Sigmoid colon (tissue), 4 donors: Measurements from ENCODE around the gene NATD1.

ENCODE experiments used
- POLR2A ChIP-seq, 2 donors: fragments of 450-650 bp; IDR thresholded peaks; one replicate each; pipeline ENCODE4 v1.6.1; 2016; ENCODE audit warnings: antibody characterized with exemption in 2 of 2, mild to moderate bottlenecking in 2 of 2, moderate library complexity in 2 of 2
- POLR2AphosphoS5 ChIP-seq, 4 donors: sonication (generic); formaldehyde crosslinking; IDR thresholded peaks; one replicate each; pipeline ENCODE4 v1.6.1; 2017; ENCODE audit warnings: antibody characterized with exemption in 4 of 4
- TF ChIP-seq, protein P1 (sequence below), 4 experiments: fragments of 450-650 bp in 3 of 4; fragments of 200-600 bp in 1 of 4; IDR thresholded peaks; one replicate each; pipeline ENCODE4 v1.5.1; 2016 to 2019; ENCODE audit warnings: antibody characterized with exemption in 4 of 4, mild to moderate bottlenecking in 3 of 4, moderate library complexity in 2 of 4

DNA sequence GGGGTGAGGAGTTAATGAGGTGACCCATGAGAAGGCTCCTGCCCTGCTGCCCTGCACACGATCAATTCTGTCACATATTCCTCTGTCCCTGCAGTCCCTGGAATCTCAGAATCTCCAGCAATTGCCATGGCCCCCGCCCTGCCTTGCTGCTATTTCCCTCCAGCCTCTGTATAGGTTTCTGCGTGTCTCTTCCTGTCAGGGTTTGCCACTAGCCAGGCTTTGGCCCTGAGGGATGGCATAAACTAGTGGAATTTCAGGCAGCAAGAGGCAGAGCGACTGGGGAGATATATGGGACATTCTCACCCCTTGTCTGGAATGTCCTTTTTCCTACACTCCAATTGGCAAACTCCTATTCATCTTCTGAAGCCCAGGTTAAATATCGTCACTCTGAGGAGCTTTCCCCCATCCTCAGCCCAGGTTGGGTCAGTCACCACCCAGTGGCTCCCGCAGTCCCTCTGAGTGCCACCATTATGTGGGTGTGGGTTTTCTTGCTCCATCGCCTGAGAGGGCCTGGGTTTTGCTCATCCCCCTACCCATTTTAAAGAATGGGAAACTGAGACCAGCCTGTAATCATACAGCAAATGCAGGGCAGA, 15.5 kb upstream of the NATD1 start:
- no peak for TF ChIP-seq POLR2A (IDR thresholded peaks at IDR 0.05)
- TF ChIP-seq, protein P1, sequence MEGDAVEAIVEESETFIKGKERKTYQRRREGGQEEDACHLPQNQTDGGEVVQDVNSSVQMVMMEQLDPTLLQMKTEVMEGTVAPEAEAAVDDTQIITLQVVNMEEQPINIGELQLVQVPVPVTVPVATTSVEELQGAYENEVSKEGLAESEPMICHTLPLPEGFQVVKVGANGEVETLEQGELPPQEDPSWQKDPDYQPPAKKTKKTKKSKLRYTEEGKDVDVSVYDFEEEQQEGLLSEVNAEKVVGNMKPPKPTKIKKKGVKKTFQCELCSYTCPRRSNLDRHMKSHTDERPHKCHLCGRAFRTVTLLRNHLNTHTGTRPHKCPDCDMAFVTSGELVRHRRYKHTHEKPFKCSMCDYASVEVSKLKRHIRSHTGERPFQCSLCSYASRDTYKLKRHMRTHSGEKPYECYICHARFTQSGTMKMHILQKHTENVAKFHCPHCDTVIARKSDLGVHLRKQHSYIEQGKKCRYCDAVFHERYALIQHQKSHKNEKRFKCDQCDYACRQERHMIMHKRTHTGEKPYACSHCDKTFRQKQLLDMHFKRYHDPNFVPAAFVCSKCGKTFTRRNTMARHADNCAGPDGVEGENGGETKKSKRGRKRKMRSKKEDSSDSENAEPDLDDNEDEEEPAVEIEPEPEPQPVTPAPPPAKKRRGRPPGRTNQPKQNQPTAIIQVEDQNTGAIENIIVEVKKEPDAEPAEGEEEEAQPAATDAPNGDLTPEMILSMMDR (IDR thresholded peaks at IDR 0.05): no peak
- TF ChIP-seq POLR2AphosphoS5 (IDR thresholded peaks at IDR 0.05): no peak
